ENCODE data around the gene NID1.
"Not testable (repeated sequence)": the region's sequence is repeated elsewhere in the genome, so short reads cannot be mapped to it uniquely, and the experiment has no call there.

NID1 gene

GRCh38 chr1:236092899-236093298, 28.0 kb upstream of the NID1 start:
- DNase-seq (ENCODE audit: low spot score) = no peak

GRCh38 chr1:236091933-236092318, 27.0 kb upstream of the NID1 start:
- DNase-seq (ENCODE audit: low spot score) = no peak

GRCh38 chr1:236090741-236091147, 25.9 kb upstream of the NID1 start:
- DNase-seq (ENCODE audit: low spot score) = no peak

GRCh38 chr1:236089046-236089773, 24.3 kb upstream of the NID1 start:
- DNase-seq (ENCODE audit: low spot score) = peak; percentile 51

- no peak for DNase-seq (ENCODE audit: low spot score)
Measured at GRCh38 chr1:236086537-236086936, 21.6 kb upstream of the NID1 start.

GRCh38 chr1:236085545-236086159, 20.8 kb upstream of the NID1 start:
- DNase-seq (ENCODE audit: low spot score) = no peak

GRCh38 chr1:236084386-236084730, 19.5 kb upstream of the NID1 start:
- DNase-seq (ENCODE audit: low spot score) = no peak

GRCh38 chr1:236083650-236084385, 18.9 kb upstream of the NID1 start:
- DNase-seq (ENCODE audit: low spot score) = no peak

GRCh38 chr1:236082526-236082925, 17.6 kb upstream of the NID1 start:
- DNase-seq (ENCODE audit: low spot score) = no peak

GRCh38 chr1:236081546-236082227, 16.8 kb upstream of the NID1 start:
- DNase-seq (ENCODE audit: low spot score) = no peak

GRCh38 chr1:236079703-236080102, 14.8 kb upstream of the NID1 start:
- DNase-seq (ENCODE audit: low spot score) = no peak

- DNase-seq (ENCODE audit: low spot score) = no peak
Measured at GRCh38 chr1:236078993-236079392, 14.1 kb upstream of the NID1 start.

GRCh38 chr1:236078077-236078476, 13.2 kb upstream of the NID1 start:
- DNase-seq (ENCODE audit: low spot score) = not testable (repeated sequence)

GRCh38 chr1:236075848-236076247, 11.0 kb upstream of the NID1 start:
- no peak for DNase-seq (ENCODE audit: low spot score)

- no peak for DNase-seq (ENCODE audit: low spot score)
Measured at GRCh38 chr1:236073307-236073897, 8.5 kb upstream of the NID1 start.

- no peak for DNase-seq (ENCODE audit: low spot score)
Measured at GRCh38 chr1:236072001-236072400, 7.1 kb upstream of the NID1 start.

GRCh38 chr1:236070753-236071152, 5.9 kb upstream of the NID1 start:
- DNase-seq (ENCODE audit: low spot score) = no peak

- no peak for DNase-seq (ENCODE audit: low spot score)
Measured at GRCh38 chr1:236069796-236070195, 4.9 kb upstream of the NID1 start.

GRCh38 chr1:236067854-236068454, 3.1 kb upstream of the NID1 start:
- DNase-seq (ENCODE audit: low spot score) = no peak

GRCh38 chr1:236066828-236067386, 2.0 kb upstream of the NID1 start:
- DNase-seq (ENCODE audit: low spot score) = no peak

- DNase-seq (ENCODE audit: low spot score) = no peak
Measured at GRCh38 chr1:236066054-236066453, 1.2 kb upstream of the NID1 start.

Measured in kidney capillary endothelial cell (primary cell).